ENCODE results near the gene RBMS1.

RBMS1 gene

GRCh38 chr2:160474891-160475787 is 18.5 kb downstream of the RBMS1 start:
- no peak for TF ChIP-seq CTCF (IDR thresholded peaks at IDR 0.05; ENCODE audit: extremely low read depth, insufficient read depth, missing control alignments)
- in situ Hi-C loops (cut with MboI; ENCODE audit: low pct_unique_long_range_greater_than_20kb, low sequenced_read_pairs, unreplicated experiment), result no loop called here
- DNase-seq (ENCODE audit: low spot score), result no peak

DNA sequence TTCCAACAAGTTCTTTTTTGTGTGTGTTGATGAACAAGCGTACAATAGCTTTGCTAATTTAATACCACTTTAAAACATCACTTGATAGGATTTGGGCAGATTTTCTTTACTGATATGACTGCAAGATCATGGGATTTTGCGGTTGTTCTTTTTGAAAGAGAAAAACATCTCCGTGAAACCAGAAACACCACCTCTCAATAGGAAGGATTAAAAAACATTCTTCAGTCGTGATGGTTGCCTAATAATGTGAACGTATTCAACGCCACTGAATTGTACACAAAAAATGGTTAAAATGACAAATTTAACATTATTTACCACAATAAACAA is 19.3 kb downstream of the RBMS1 start:
- no peak for DNase-seq (ENCODE audit: low spot score)

DNA sequence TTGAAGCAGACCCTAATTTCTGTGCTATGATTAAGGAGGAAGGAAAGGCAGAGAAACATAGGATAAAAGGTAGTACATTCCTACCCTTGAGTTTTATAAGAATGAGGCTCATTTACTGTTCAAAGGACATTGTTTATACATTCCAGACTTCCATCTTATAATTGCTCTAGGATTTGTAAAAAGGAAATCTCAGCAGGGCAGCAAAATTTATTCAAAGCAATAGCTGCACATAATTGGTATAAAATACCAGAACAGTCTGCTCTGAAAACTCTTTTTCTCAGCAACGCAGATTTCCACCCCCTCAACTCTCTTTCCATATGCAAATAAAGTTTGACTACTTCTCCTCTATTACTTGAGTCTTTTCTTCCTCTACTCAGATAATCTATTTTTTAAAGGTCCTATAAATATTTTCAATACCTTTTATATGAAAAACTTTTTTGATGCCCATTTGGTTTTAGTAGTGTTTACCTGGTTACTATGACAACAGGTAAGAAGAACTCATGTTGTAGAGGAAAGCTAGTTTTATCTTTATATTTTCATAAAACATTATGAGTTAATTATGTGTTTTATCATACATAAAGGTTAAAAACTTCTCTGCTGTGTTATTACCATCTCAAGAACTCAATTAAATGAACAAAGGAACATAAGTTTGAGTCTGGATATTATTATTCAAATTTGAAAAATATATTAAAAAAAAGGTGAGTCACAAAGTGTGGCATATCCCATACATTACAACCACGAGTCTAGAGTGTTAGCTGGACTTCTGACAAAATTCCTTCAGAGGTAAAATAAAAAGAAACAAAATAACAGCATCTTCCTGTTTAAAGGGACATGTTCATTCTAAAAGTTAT is 19.9 kb downstream of the RBMS1 start:
- in situ Hi-C loops (cut with MboI; ENCODE audit: low pct_unique_long_range_greater_than_20kb, low sequenced_read_pairs, unreplicated experiment), result no loop called here
- no peak for DNase-seq (ENCODE audit: low spot score)

More for the DNA sequence above, 19.3 kb downstream of the RBMS1 start:
- TF ChIP-seq CTCF (IDR thresholded peaks at IDR 0.05; ENCODE audit: extremely low read depth, insufficient read depth, missing control alignments), result no peak
- in situ Hi-C loops (cut with MboI; ENCODE audit: low pct_unique_long_range_greater_than_20kb, low sequenced_read_pairs, unreplicated experiment), result no loop called here

DNA sequence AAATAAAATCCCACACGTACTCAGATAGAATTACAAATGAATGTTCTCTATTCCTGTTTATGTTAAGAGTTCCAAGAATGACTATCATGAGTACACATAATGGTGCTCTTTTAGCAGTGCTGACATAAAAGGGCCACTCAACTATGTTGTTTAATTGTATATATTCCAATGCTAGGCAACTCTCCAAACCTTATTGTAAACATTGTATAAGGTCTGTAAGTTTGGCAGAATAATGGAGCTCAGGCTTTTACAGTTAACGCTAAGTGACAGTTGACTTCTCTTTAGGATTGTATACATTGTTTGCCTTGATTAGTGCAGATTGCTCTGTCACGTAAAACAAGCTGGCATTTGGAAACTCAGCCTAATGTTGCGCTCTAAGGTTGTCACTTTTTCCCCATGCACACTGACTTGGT is 20.8 kb downstream of the RBMS1 start:
- DNase-seq (ENCODE audit: low spot score), result no peak
- no peak for TF ChIP-seq CTCF (IDR thresholded peaks at IDR 0.05; ENCODE audit: extremely low read depth, insufficient read depth, missing control alignments)
- in situ Hi-C loops (cut with MboI; ENCODE audit: low pct_unique_long_range_greater_than_20kb, low sequenced_read_pairs, unreplicated experiment), result no loop called here

More for the DNA sequence above, 19.9 kb downstream of the RBMS1 start:
- TF ChIP-seq CTCF (IDR thresholded peaks at IDR 0.05; ENCODE audit: extremely low read depth, insufficient read depth, missing control alignments), result no peak

- no peak for DNase-seq (ENCODE audit: low spot score)
- in situ Hi-C loops (cut with MboI; ENCODE audit: low pct_unique_long_range_greater_than_20kb, low sequenced_read_pairs, unreplicated experiment), result no loop called here
- no peak for TF ChIP-seq CTCF (IDR thresholded peaks at IDR 0.05; ENCODE audit: extremely low read depth, insufficient read depth, missing control alignments)
Measured at GRCh38 chr2:160471950-160472349, 21.7 kb downstream of the RBMS1 start.

DNA sequence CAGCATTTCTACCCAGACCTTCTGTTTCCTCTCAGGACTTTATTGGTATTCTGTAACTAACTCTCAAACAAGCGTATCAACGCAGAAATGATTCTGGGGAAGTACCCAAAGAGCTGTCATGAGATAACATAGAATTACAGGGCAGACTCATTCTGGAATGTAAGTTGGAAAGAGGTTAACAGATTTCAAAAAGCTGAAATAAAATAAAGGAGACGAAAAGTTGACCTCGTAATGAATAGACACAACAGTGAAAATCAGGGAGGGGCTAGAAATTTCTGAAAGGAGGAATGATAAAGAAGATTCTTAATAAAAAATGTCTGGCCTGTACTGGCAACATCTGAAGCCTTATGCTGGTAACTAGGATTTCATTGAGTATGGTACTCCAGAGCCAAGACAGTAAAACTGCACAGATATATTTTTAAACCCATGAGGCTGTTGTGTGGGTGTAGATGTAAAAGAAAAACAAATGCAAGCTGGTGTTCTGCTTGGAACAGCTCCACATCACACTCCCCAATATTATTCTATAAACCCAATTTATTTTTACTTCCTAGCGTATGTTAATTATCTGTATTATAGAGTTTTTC is 23.9 kb downstream of the RBMS1 start:
- TF ChIP-seq CTCF (IDR thresholded peaks at IDR 0.05; ENCODE audit: extremely low read depth, insufficient read depth, missing control alignments), result no peak
- in situ Hi-C loops (cut with MboI; ENCODE audit: low pct_unique_long_range_greater_than_20kb, low sequenced_read_pairs, unreplicated experiment), result no loop called here
- no peak for DNase-seq (ENCODE audit: low spot score)
